GM19467 (cell line): ENCODE results near the gene YTHDF1.

Experiments
- ATAC-seq: cut with Tn5 transposase; IDR thresholded peaks from one replicate; pipeline ENCODE4 v1.9.1; 2021; ENCODE audit warnings: mild to moderate bottlenecking, moderate library complexity; ENCODE audit not compliant: unreplicated experiment

YTHDF1 gene

GRCh38 chr20:63210011-63210605 is 5.8 kb downstream of the YTHDF1 start:
- no peak for ATAC-seq

GRCh38 chr20:63208346-63208909 is 7.5 kb downstream of the YTHDF1 start:
- no peak for ATAC-seq

- no peak for ATAC-seq
Observed at GRCh38 chr20:63206878-63207277, 9.1 kb downstream of the YTHDF1 start.

DNA sequence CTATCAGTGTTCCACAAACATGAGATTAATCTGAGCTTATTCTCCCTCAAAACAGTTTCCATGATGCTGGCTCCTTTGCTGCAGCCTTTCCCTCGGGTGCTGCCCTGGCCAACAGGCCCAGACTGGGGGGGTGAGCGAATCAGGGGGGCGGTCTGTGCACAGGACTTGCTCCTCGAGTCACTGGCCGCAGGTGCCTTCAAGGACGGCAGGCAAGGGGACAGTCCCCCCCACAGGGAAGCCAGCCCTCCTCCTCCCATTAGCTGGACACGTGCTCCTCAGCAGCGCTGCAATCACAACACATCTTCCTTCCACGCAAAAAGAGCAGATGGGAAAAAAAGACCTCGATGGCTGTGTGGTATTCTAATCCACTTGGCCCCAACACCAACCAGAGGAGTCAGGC is 10.0 kb downstream of the YTHDF1 start:
- ATAC-seq: no peak

DNA sequence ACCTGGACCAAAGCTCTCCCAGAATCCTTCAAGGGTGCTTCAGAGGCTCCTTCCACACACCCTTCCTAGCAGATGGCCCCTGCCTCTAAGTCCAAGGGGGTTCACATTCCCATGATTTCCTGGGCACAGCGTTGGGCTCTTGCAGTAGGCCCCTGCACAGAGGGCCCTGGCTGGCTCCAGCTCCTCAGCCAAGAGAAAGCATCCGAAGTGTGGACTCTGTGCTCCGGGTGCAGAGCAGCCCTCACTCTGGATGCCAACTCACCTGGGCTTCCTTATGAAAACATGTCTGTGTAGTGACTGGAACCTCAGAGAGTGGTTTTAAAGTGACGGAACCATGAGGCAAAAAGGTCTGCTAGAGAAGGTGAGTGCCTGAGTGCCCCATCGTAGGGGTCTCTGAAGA is 11.6 kb downstream of the YTHDF1 start:
- ATAC-seq: no peak

GRCh38 chr20:63202811-63203526 is 13.0 kb downstream of the YTHDF1 start:
- no peak for ATAC-seq

DNA sequence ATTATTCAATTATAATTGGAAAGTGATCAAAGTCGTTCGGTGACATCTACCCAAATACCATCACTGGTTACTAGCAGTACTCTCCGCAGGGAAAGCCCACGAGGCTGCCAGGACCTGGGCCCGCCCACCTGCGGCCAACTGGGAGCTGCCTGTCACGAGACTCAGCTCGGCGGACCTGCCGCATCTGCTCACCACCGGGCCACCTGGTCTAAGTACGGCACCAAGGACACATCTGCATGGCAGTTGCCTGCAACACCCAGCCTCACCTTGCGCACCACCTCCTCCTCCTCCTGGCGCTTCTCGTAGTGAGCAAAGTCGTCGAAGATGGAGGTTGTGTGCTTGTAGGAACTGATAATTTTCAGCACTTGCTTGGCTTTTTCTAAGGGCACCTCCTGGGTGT is 13.9 kb downstream of the YTHDF1 start:
- ATAC-seq: no peak

DNA sequence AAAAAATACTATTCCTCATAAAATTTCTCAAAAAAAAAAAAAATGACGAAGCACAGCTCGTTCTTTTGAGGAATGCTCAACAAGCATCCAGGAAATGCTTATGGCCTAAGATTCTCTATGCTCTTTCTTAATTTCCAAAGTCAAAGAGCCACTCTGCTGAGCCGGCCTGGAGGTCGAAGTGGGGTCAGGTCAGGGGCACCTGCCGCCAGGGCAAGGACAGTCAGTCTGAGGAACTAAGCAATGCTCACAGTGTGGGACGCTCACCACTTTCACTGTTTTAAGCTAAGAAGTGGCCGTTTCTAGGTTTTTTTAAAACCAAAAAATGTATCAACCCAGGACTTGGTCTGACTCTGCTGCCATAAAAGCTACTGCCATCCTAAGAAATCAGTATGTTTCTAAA is 17.3 kb downstream of the YTHDF1 start:
- ATAC-seq: no peak

GRCh38 chr20:63196768-63197470 is 19.0 kb downstream of the YTHDF1 start:
- ATAC-seq: no peak

DNA sequence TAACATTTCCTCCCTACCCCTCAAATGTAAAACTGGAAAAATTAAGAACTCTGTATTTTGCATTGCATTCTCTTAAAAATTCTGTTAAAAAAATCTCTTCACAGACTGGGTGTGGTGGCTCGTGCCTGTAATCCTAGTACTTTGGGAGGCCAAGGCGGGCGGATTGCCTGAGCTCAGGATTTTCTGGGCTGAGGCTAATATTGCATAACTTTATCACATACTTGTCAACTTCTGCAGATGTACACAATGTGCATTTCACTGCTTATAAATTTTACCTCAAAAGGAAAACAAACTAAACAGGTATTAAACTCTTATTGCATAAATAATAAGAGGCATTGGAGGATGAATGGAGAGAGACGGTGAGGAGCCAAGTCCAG is 21.1 kb downstream of the YTHDF1 start:
- ATAC-seq: no peak

DNA sequence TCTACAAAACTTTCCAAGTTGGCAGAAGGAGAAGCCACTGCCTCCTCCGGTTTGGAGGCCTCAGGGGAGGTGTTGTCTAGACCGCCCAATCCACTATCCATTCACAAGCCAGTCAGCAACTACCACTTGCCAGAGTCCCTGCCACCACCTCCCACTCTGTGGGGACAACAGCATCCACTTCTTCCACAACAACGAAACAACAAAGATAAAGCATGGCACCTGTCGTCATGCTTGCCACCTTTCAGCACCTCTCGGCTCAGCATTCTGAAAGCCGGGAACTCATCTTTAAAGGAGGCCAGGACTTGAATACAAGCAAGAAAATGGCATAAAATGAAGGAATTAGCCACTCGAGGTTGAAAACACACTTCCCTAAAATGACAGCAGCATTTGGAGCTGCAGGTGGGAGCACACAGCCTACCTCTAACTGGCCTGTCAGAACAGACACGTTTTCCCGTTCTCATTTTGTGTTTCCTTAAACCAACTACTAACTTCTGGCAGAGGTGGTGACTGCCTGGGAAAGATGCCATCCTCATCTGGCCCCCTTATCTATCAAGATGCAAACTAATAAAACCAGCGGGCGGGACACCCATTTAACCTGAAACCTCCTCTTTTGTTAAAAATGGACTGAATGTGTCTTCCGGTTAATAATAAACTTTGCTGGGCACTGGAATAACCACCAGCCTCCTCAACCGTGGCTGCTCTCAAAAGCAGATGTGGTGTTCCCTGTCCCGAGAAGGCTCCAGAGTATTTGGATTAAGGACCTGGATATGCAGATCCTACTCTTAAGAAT is 21.7 kb downstream of the YTHDF1 start:
- no peak for ATAC-seq

- ATAC-seq: no peak
Observed at GRCh38 chr20:63192721-63193120, 23.2 kb downstream of the YTHDF1 start.

DNA sequence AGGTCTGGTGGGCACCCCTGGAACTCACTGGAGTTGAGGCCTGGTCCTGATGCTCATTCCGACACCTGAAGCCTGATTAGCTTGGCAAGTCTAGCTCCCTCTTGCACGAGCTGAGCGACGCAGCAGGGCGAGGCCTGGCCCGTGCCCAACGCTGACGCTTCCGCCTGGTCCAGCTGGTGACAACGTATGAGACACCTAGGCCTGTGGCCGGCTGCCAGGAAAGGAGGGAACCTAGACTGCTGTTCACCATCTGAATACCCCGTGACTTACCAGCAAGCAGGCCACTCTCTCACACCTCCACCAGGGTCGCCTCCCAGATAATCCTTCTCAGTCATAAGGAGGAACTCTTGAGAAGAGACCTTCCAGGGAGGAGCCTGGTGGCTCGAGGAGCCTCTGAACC is 24.5 kb downstream of the YTHDF1 start:
- ATAC-seq: no peak

- no peak for ATAC-seq
Observed at GRCh38 chr20:63190828-63191227, 25.1 kb downstream of the YTHDF1 start.

DNA sequence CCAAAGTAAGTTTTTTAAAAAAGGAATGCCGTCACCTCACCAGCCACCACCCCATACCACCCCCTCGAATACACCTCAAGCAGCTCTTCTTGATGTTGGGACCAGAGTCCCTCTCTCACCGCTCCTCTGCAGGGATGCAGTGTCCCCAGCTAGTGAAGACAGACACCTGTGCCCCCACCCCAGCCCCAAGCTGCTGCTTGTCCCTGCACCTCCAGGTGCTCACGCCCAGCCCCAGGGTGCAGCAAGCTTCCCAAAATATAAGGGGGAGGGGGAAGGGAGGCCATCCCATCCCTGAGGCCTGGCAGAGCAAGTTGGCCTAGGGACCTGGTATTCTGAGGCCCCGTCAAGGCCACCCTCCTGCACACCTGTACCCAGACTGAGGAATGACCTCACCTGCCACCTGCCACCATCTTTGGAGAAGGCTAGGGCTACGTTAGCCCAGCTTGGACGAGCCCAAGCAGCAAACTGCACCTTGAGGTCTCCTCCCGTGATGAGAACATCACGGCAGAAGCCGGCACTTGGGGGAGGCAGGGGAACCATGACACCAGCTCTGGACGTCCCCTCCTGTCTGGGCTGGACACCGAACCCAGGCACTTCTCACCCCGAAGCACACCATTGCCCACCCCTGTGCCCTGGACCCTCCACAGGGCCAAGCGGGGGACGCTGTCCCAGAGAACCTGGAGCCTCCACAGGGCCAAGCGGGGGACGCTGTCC is 25.9 kb downstream of the YTHDF1 start:
- ATAC-seq: no peak

- ATAC-seq: no peak
Observed at GRCh38 chr20:63189322-63189642, 26.6 kb downstream of the YTHDF1 start.

DNA sequence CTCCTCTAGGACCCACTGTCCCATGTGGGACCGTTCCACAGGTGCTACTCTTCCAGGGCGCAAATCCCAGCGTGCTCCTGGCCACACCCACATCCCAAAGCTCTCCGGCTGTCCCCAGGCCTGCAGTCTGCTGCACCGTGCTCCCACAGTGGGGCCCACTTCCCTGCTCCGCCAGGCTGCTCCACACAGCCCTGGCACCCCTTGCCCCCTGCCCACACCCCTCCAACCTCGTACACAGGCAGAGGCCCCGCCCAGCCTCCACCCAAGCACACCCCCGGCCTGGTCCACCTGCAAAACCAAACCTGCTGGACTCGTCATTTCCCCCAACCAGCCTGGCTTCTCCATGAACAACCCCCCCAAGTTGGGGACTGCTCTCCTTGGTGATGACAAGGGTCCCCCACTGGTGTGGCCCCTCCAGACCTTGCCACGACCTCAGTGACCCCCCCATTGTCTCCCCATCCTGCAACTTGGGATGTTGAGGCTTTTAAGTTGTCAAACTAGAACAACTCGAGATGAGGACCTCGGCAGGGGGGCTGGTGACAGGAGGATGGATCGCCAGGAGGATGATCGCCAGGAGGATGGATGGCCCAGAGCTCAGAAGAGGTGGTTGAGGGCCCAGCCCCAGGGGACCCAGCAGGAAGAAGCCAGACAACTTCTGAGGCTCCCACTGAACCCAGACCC is 27.1 kb downstream of the YTHDF1 start:
- ATAC-seq: no peak

GRCh38 chr20:63188159-63188442 is 27.8 kb downstream of the YTHDF1 start:
- no peak for ATAC-seq

DNA sequence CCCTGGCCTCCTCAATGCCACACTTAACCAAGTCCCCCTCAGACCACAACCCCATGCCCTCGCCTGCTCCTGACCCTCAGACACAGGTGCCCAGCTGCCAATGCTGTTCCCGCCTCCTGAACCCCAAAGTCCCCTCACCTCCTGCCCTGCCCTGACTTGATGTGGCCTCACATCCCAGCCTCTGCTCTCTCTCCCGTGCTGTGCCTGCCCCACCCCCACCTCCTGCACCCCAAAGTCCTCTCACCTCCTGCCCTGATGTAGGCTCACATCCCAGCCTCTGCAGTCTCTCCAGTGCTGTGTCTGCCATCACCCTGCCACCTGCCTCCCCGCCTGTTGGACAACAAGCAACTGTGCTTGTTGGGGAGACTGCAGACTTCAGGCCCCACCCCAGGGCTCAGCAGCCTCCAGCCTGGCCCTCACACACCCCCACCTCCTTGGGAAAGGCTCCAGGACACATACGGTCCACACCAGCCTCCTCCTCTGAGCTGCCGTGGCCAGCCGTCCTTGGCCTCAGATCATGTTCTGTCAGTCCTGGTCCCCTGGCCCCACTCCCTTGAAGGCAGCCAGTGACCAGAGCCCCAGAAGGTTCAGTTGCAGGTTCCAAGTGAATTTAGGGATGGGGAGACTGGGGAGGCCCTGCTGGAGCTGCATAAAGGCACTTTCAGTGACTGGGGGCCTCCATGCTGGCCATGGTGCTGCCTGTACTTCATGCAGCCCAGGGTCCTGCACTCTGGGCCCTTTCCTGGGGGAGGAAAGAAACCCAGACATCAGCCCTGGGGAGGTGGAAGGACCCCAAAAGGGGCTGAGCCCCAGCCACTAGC is 28.4 kb downstream of the YTHDF1 start:
- no peak for ATAC-seq
